Right lung (tissue), 5 donors: ENCODE results near the gene SLC17A6. TPM values are rescaled to one million over a fixed set of nuclear protein-coding genes. Genes with fewer than 3 reads are reported as not detected.

Experiments
- DNase-seq, 2 donors: peaks; one replicate each; pipeline ENCODE4 v3.0.0-alpha.2; 2013
- polyA plus RNA-seq, 5 donors: library from polyadenylated mRNA; unstranded; fragments of 120-200 nt; gene quantifications; one replicate each; pipeline versions ENCODE4 v1.2.1 to v1.2.3, GENCODE V29; 2013; ENCODE audit warnings: inconsistent platforms in 1 of 5, low replicate concordance in 1 of 5; ENCODE audit not compliant: insufficient read length in 5 of 5, insufficient read depth in 1 of 5

SLC17A6 gene
- polyA plus RNA-seq, 5 donors = not detected

DNA sequence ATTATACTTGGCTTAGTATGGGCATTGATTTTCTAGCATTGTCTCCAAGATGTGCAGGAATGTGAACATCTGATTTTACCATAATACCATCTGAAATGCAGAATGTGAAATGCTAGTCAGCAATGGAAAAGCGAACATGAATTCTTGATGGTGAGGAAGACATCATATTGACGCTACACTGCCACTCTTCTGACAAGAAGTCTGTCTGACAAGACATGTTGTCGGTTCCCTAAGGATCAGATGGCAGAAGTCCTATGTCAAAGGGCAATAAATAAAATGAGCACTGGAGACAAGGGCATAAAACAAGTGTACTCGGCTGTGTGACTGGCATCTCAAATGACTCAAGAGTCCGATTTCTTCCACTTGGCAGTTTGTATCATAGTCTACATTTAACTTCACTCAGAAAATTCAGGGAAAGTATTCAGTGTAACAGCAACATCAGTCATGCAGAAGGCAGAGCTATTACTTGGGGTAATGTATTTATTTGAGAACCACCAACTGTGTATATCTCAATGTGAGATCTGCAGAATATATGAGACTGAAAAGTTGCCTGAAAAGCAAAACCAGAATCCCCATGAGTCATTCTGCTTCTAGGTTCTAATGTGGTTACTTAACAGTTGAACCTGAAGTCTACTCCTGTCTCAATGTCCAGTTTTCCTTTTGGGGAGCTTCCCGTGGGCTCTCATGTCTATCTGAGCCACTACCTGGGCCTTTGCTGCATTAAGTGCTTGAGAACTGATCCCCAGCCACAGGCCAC lies 51.5 kb downstream of the SLC17A6 start:
- no peak for DNase-seq

DNA sequence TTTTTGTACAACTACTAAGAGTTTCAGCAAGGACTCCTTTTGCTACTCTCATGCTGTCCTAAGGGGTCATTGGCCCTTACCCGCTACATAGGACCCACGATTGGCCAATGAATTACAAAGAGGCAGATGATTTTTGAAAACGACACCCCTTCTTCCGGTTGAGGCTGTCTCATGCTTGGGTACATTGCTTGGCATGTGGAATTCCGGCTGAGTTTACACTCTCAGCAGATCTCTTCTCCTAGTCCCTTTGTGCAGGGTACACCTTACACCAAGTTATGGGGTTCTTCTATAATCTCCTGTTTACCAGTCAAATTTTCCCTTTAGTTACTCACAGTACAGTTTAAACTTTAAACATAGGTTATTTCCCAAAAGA lies 52.1 kb downstream of the SLC17A6 start:
- no peak for DNase-seq

DNA sequence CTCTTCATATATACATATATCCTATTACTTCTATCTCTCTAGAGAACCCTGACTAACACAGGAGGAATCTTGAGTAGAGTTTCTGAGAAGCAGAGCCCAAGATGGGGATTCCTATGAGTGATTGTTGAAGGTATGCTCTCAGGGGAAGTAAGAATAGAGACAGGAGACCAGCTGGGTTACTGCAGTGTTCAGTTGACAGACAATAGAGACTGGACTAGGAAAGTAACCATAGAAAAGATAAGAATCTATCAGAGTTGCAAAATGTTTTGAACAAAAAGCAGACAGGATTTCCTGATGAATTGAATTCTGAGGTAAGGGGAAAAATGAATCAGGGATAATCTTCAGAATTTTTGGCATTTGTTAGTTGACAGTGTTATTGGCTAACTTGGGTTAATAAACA lies 54.4 kb downstream of the SLC17A6 start:
- no peak for DNase-seq

DNA sequence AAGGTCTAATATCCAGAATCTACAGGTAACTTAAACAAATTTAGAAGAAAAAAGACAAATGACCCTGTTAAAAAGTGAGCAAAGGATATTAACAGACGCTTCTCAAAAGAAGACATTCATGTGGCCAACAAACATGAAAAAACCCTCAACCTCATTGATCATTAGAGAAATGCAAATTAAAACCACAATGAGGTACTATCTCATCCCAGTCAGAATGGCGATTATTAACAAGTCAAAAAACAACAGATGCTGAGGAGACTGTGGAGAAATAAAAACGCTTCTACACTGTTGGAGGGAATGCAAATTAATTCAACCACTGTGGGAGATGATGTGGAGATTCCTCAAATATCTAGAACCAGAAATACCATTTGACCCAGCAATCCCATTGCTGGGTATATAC lies 67.2 kb downstream of the SLC17A6 start:
- DNase-seq = no peak

DNA sequence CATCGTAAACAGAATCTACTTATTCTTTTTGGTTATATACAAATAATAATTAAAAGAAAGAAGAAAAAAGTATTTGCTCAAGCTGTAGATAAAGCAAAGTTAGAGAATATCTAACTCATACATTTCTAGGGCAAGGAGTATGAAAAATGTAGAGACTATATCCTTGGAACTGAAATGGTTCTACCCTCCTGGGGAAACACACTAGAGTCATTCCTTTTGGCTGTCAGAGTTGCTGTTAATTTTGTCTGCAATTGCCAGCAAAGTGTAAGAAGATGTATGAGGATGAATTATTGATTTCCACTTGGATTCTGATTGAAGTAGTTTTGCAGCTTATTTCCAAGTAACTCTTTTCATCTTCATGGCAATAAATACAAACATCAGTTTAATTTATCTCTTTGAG lies 69.1 kb downstream of the SLC17A6 start:
- no peak for DNase-seq

DNA sequence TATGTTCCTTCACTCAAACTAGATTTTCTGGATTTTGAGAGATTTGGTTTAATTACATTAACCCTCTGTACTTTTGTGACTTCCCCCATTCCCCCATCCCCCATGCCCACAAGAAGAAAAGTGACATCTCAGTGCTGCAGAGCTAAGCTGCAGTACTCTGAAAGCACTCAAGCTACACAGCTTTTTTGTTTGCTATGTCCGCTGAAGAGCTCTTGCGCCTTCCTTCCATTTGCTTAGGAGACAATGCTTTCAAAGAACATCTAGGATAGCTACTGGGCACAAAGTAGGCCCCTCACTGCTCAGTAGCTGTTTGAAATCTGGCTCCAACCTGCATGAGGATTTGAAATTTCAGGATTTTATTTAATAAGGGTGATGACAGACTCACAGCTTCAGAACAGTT lies 69.7 kb downstream of the SLC17A6 start:
- DNase-seq = no peak

DNA sequence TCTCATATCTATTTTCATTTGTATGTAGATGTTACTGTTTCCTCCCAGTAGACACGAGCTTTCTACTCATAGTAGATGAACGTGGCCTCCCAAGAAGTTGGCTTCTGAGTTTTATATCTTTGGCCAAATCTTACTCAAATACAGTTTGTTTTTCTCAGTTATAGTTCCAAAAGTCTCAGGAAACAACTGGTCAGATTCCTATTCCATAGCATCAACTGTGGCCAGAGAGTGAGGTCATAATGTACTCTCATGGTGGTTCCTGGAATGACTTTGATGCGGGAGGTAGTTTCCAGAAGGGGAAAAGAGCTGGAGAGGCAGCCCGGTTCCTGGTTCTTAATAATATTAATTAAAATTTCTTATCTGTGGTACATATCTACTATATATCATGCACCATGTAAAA lies 77.3 kb downstream of the SLC17A6 start:
- no peak for DNase-seq

DNA sequence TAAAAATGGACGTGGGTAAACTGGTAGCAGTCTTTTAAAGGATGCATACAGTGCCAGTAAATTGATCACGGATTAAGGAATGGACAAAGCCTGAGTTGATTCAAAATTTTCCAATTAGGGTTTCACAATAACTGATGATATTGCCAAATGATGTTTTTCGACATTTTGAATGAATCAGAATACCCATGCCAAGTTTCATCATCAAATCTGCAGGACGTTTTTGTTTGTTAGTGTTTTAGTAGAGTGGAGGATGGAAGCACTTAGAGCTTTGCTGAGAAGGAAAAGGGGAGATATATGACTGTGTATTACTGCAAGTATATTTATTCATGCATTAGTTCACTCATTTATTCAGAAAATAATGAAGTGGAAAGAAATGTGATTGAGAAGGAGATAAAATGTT lies 78.3 kb downstream of the SLC17A6 start:
- DNase-seq = no peak

DNA sequence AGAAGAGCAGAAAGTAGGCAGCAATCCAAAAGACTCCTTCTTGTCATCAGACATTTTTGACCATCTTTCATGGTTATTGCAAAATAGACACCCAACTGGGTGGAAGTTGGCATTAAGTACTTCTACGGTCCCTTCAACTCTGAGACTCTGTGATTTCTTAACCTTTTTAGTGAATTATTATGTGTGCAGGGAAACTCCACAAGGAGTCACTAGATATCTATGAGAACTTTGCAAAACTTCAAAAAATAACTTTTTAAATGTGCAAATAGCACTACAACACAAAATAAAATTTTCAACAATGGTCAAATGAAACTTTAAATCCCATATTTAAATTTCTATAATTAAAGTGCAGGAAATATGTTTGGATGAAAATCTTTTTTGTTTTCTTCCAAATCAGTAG lies 88.7 kb downstream of the SLC17A6 start:
- DNase-seq = no peak

Other genes with a start within 250 kb of the SLC17A6 start
- gene ANO5, start 145.3 kb upstream of the SLC17A6 start, polyA plus RNA-seq = 1 to 10 TPM; 1.9 to 4.2 (median 2.7) TPM